Activated naive CD4-positive, alpha-beta T cell treated with anti-CD3 and anti-CD28 coated beads for 36 hours (primary cell): Measurements from ENCODE around the gene THSD7A. TPM values are rescaled to one million over a fixed set of nuclear protein-coding genes. Genes with fewer than 3 reads are reported as not detected.

ENCODE experiments used
- CTCF ChIA-PET: fragments of 350-600 bp; sonication (Branson Sonifier 250); formaldehyde crosslinking; loops from one replicate; lab custom pipeline; 2021; ENCODE audit warnings: antibody characterized with exemption; lab: Charles Lee
- DNase-seq: peaks from one replicate; pipeline ENCODE4 v3.0.0-alpha.2; 2020
- H3K27ac Mint-ChIP-seq: one replicate; pipeline ENCODE4 v1.8.0; 2021; ENCODE audit warnings: mild to moderate bottlenecking, mixed read lengths
- H3K27me3 Mint-ChIP-seq: one replicate; pipeline ENCODE4 v1.8.0; 2021; ENCODE audit warnings: low read depth, mixed read lengths
- H3K36me3 Mint-ChIP-seq: one replicate; pipeline ENCODE4 v1.8.0; 2021; ENCODE audit warnings: low read depth, mixed read lengths
- H3K4me1 Mint-ChIP-seq: one replicate; pipeline ENCODE4 v1.8.0; 2021; ENCODE audit warnings: low read depth, mixed read lengths
- H3K4me3 Mint-ChIP-seq: one replicate; pipeline ENCODE4 v1.8.0; 2021; ENCODE audit warnings: mild to moderate bottlenecking, moderate library complexity, mixed read lengths
- H3K9me3 Mint-ChIP-seq: one replicate; pipeline ENCODE4 v1.8.0; 2021; ENCODE audit warnings: mixed read lengths
- intact Hi-C: fragments of 100-400 bp; cut with micrococcal nuclease; formaldehyde crosslinking; loops from one replicate; pipeline ENCODE4 v1.15.1; 2023
- total RNA-seq, 2 experiments: library from RNA; stranded (reverse); gene quantifications; one replicate each; pipeline ENCODE4 v1.2.3, GENCODE V29; 2021

The THSD7A gene
- total RNA-seq, 2 experiments from 2014 or later = not detected

DNA sequence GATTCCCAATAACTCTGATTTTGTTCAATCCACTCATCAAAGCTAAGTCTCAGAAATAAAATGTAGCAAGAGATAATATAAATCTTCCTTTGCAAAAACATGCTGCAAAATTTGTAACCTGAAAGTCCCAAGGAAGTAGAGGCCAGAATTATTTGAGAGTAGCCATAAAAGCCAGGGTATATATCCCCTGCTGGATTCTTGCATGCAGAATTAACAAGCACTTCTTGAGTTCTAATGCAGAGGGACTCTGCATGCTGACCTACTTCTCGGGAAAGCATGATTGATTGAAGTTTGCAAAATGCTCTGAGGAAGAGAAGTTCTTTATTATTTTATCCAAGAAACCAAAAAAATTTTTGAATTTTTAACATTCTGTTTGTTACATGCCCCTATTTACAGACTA, 121.6 kb downstream of the THSD7A start:
- no peak for DNase-seq
- intact Hi-C loops = no loop called here
- Mint-ChIP-seq H3K27ac (no peak overlapping the region), H3K4me3 (no peak overlapping the region), H3K27me3 (no peaks in the 10 kb centered on the region), H3K36me3 (no peaks in the 10 kb centered on the region), H3K9me3 (no peaks in the 10 kb centered on the region), H3K4me1 (no peaks in the 10 kb centered on the region)
- CTCF ChIA-PET = no interaction called here

DNA sequence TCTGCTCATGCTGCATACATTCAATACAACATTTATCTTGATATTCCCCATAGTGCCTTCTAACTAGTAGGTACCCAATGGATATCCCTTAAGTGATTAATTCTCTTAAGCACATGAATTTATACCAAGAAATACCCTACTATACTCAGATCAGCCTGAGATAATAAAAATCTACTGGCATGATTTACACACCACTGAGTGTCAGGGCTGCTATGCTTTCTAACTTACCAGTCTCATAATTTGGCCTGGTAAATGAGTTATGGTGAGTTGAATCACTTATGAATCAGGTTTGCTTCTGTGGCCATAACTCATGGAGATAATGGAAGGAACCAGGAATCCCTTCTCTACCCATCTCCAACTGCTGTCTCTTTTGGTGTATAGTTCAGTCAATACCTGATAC, 122.8 kb downstream of the THSD7A start:
- no peaks in the 10 kb centered on the region for H3K9me3 Mint-ChIP-seq
- CTCF ChIA-PET = no interaction called here
- H3K36me3 Mint-ChIP-seq = no peaks in the 10 kb centered on the region
- H3K4me1 Mint-ChIP-seq = no peaks in the 10 kb centered on the region
- intact Hi-C loops = no loop called here
- H3K27me3 Mint-ChIP-seq = no peaks in the 10 kb centered on the region
- DNase-seq = no peak
- no peak overlapping the region for H3K27ac Mint-ChIP-seq
- H3K4me3 Mint-ChIP-seq = no peak overlapping the region

GRCh38 chr7:11707606-11708193, 124.3 kb downstream of the THSD7A start:
- Mint-ChIP-seq H3K9me3 (no peaks in the 10 kb centered on the region), H3K27ac (no peak overlapping the region), H3K27me3 (no peaks in the 10 kb centered on the region), H3K36me3 (no peaks in the 10 kb centered on the region), H3K4me1 (no peaks in the 10 kb centered on the region), H3K4me3 (no peak overlapping the region)
- DNase-seq = no peak
- intact Hi-C loops = no loop called here
- CTCF ChIA-PET = no interaction called here

DNA sequence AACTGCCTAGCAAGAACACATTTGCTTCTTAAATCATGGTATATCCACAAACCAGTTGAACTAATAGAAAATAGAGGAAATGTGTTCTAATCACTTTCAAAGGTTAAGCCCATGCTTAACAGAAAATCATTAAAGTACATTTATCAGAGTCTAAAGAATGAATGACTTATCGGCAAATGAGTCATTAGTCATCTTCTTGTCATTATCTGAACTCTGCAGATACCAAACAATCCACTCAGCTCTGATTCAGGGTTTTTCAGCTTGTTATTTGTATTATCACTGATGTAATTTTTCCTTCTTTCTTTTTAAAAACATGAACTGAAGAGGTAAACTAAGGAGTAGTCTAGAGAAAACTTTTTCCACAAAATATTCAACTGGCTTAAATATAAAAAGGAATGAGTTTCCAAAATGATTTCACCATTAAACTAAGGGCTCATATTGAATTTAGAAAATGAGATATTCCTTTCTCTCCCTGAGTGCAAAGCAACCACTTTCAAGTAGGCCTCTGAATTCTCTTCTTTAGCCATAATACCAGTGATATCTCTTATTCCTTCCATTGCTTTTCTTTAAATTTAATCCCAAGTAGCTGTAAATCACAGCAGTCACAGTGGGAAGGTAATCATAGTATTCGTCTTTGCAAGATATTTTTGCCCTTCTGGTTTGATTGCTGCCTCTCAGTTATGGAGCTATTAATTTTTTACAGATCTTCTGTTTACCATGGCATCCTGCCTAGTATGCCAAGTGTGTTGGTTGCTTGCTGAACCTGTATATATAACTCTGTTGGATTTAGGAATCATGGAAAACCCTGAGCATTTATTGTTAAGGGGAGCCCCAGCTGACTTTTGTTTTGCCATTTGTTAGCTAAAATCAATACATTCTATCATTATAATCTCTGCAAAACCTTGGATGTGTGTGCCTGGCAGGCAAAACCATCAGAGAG, 125.1 kb downstream of the THSD7A start:
- no peak overlapping the region for H3K27ac Mint-ChIP-seq
- intact Hi-C loops = no loop called here
- H3K4me1 Mint-ChIP-seq = no peaks in the 10 kb centered on the region
- no peak for DNase-seq
- H3K27me3 Mint-ChIP-seq = no peaks in the 10 kb centered on the region
- H3K9me3 Mint-ChIP-seq = no peaks in the 10 kb centered on the region
- H3K36me3 Mint-ChIP-seq = no peaks in the 10 kb centered on the region
- CTCF ChIA-PET = no interaction called here
- no peak overlapping the region for H3K4me3 Mint-ChIP-seq

GRCh38 chr7:11703829-11704228, 128.2 kb downstream of the THSD7A start:
- H3K36me3 Mint-ChIP-seq = no peaks in the 10 kb centered on the region
- CTCF ChIA-PET = no interaction called here

DNA sequence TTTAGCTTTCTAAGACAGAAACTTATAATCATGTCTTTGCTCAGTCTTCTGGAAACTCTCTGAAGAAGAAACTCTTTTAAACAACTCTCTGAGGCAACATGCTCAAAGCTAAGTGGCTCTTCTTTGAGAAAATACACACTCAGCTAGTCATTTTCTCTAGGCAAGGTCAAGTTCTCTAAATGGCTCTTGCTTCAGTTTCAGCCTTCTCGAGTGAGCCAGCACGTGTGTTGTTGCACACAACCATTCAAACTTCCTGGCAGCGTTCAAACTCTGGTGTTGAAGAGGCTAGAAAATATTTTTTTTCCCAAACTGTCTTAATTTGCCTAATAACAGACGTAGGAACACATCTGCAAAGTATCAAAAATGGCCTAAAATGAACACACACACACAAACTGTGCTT, 129.1 kb downstream of the THSD7A start:
- intact Hi-C loops = no loop called here
- no peak overlapping the region for H3K27ac Mint-ChIP-seq
- CTCF ChIA-PET = no interaction called here

More at GRCh38 chr7:11703829-11704228, 128.2 kb downstream of the THSD7A start:
- no peaks in the 10 kb centered on the region for H3K9me3 Mint-ChIP-seq
- DNase-seq = no peak
- H3K27me3 Mint-ChIP-seq = no peaks in the 10 kb centered on the region
- no peaks in the 10 kb centered on the region for H3K4me1 Mint-ChIP-seq
- no peak overlapping the region for H3K4me3 Mint-ChIP-seq
- intact Hi-C loops = no loop called here
- no peak overlapping the region for H3K27ac Mint-ChIP-seq

GRCh38 chr7:11701829-11702560, 130.0 kb downstream of the THSD7A start:
- Mint-ChIP-seq H3K27ac (no peak overlapping the region), H3K4me3 (no peak overlapping the region), H3K36me3 (no peaks in the 10 kb centered on the region), H3K9me3 (no peaks in the 10 kb centered on the region), H3K27me3 (no peaks in the 10 kb centered on the region), H3K4me1 (no peaks in the 10 kb centered on the region)
- DNase-seq = no peak
- intact Hi-C loops = no loop called here
- CTCF ChIA-PET = interaction anchor here (0.6 kb wide), 1 partner anchor 495 kb away, joined by 4 read pairs; no protein-coding TSS in a partner anchor

More for the DNA sequence above, 129.1 kb downstream of the THSD7A start:
- Mint-ChIP-seq H3K9me3 (no peaks in the 10 kb centered on the region), H3K4me1 (no peaks in the 10 kb centered on the region), H3K4me3 (no peak overlapping the region), H3K36me3 (no peaks in the 10 kb centered on the region), H3K27me3 (no peaks in the 10 kb centered on the region)
- no peak for DNase-seq

DNA sequence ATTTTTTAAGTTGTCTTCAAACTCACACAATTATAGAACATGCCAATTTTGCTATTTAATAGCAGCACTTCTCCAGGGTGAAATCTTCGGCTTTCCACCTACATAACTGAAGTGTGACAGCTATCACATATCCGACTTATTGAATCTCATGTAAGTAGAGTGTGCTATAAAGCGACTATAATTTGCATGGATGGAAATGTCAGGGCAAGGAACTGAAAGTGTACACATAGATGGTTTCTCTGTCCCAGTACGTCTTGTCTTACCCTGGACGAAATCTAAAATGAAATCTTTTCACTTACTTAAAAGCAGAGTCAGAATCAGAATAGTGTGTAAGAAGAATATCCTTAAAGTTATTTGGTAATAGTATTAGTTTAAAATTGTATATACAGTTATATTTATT, 132.3 kb downstream of the THSD7A start:
- Mint-ChIP-seq H3K36me3 (no peaks in the 10 kb centered on the region), H3K9me3 (no peaks in the 10 kb centered on the region), H3K4me1 (no peaks in the 10 kb centered on the region), H3K27ac (no peak overlapping the region), H3K4me3 (no peak overlapping the region), H3K27me3 (no peaks in the 10 kb centered on the region)
- DNase-seq = no peak
- intact Hi-C loops = no loop called here
- CTCF ChIA-PET = no interaction called here

- no peaks in the 10 kb centered on the region for H3K27me3 Mint-ChIP-seq
- CTCF ChIA-PET = no interaction called here
- no peak overlapping the region for H3K27ac Mint-ChIP-seq
- no peaks in the 10 kb centered on the region for H3K4me1 Mint-ChIP-seq
- intact Hi-C loops = no loop called here
- no peak overlapping the region for H3K4me3 Mint-ChIP-seq
- no peaks in the 10 kb centered on the region for H3K9me3 Mint-ChIP-seq
- no peak for DNase-seq
- no peaks in the 10 kb centered on the region for H3K36me3 Mint-ChIP-seq
These were observed 133.6 kb downstream of the THSD7A start for GRCh38 chr7:11698384-11698871.

GRCh38 chr7:11690395-11690794, 141.6 kb downstream of the THSD7A start:
- DNase-seq = no peak
- intact Hi-C loops = no loop called here
- H3K9me3 Mint-ChIP-seq = no peaks in the 10 kb centered on the region
- H3K27ac Mint-ChIP-seq = no peak overlapping the region
- no peaks in the 10 kb centered on the region for H3K36me3 Mint-ChIP-seq
- CTCF ChIA-PET = no interaction called here
- H3K4me1 Mint-ChIP-seq = no peaks in the 10 kb centered on the region
- H3K27me3 Mint-ChIP-seq = no peaks in the 10 kb centered on the region
- no peak overlapping the region for H3K4me3 Mint-ChIP-seq

DNA sequence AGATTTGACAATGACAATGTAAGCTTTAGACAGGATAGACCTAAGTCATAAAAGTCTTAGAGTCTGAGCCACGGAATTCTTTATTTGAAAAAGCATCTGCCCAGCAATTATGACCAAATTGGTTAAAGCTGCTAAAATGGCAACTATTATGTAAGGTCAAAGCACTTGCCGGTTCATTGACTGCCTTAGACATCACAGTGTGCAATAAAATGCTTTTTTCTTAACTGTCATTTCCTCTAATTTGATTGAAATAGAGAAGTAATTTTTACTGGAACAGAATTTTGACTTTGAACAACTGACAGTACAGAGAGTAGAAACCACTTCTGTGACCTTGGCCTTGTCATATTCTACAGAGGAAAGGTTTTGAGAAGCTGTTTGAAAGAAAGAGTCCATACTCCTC, 142.9 kb downstream of the THSD7A start:
- peaks cover 4% of the 10 kb centered on the region for H3K9me3 Mint-ChIP-seq
- CTCF ChIA-PET = no interaction called here
- no peak overlapping the region for H3K4me3 Mint-ChIP-seq
- no peaks in the 10 kb centered on the region for H3K36me3 Mint-ChIP-seq
- DNase-seq = no peak
- H3K4me1 Mint-ChIP-seq = no peaks in the 10 kb centered on the region
- H3K27me3 Mint-ChIP-seq = no peaks in the 10 kb centered on the region
- intact Hi-C loops = no loop called here
- H3K27ac Mint-ChIP-seq = no peak overlapping the region

DNA sequence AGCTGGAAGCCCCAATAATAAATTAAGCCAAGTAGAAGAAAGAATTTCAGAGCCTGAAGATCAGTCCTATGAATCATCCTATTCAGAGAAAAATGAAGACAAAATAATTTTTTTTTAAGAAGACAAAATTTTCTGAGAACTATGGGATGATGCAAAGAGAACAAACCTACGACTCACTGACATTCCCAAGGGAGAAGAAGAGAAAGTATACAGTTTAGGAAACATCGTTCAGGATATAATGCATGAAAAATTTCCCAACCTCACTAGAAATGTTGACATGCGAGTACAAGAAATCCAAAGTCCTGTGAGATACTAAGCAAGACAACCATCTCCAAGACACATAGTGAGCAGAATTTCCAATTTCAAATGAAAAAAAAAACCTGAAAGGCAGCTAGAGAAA, 150.5 kb downstream of the THSD7A start:
- intact Hi-C loops = no loop called here
- Mint-ChIP-seq H3K36me3 (no peaks in the 10 kb centered on the region), H3K27me3 (no peaks in the 10 kb centered on the region), H3K9me3 (peaks cover 33% of the 10 kb centered on the region), H3K4me3 (no peak overlapping the region), H3K27ac (no peak overlapping the region), H3K4me1 (no peaks in the 10 kb centered on the region)
- CTCF ChIA-PET = no interaction called here
- no peak for DNase-seq
